SK-N-MC (cell line): ENCODE data around the gene PRM3.

ENCODE experiments used
- DNase-seq: peaks from one replicate; pipeline ENCODE4 v3.0.0-alpha.2; 2011; ENCODE audit warnings: low read depth, low spot score
- H3K27ac ChIP-seq: fragments of 200-600 bp; sonication (generic); 2 replicates; pipeline ENCODE4 v1.5.1; 2016; ENCODE audit warnings: mixed run types
- H3K36me3 ChIP-seq: fragments of 200-600 bp; sonication (generic); 2 replicates; pipeline ENCODE4 v1.6.1; 2017; ENCODE audit warnings: antibody characterized with exemption, low read length, mixed read lengths; ENCODE audit not compliant: insufficient read depth
- H3K4me3 ChIP-seq: fragments of 200-600 bp; sonication (generic); 2 replicates; pipeline ENCODE4 v1.5.1; 2016
- H3K9ac ChIP-seq: fragments of 200-600 bp; sonication (generic); 2 replicates; pipeline ENCODE4 v1.8.0; 2017; ENCODE audit warnings: mixed run types, mixed read lengths; ENCODE audit not compliant: insufficient read length
- H3K9me3 ChIP-seq: fragments of 200-600 bp; sonication (generic); 2 replicates; pipeline ENCODE4 v1.6.1; 2017; ENCODE audit warnings: low read depth, mild to moderate bottlenecking, antibody characterized with exemption, low read length, moderate library complexity, mixed read lengths
- EZH2 ChIP-seq: fragments of 200-600 bp; sonication (generic); IDR thresholded peaks from one replicate; pipeline ENCODE4 v1.6.1; 2017; ENCODE audit warnings: antibody characterized with exemption
- FOXP2 ChIP-seq: optimal IDR thresholded peaks from 2 replicates; pipeline ENCODE3; 2011; ENCODE audit warnings: mild to moderate bottlenecking, moderate library complexity; ENCODE audit not compliant: insufficient read depth; ENCODE audit errors: extremely low read length, control extremely low read depth
- POLR2AphosphoS5 ChIP-seq: IDR thresholded peaks from 2 replicates; pipeline ENCODE4 v1.6.1; 2012; ENCODE audit warnings: mild to moderate bottlenecking, low read depth, low read length, borderline replicate concordance

PRM3 gene

DNA sequence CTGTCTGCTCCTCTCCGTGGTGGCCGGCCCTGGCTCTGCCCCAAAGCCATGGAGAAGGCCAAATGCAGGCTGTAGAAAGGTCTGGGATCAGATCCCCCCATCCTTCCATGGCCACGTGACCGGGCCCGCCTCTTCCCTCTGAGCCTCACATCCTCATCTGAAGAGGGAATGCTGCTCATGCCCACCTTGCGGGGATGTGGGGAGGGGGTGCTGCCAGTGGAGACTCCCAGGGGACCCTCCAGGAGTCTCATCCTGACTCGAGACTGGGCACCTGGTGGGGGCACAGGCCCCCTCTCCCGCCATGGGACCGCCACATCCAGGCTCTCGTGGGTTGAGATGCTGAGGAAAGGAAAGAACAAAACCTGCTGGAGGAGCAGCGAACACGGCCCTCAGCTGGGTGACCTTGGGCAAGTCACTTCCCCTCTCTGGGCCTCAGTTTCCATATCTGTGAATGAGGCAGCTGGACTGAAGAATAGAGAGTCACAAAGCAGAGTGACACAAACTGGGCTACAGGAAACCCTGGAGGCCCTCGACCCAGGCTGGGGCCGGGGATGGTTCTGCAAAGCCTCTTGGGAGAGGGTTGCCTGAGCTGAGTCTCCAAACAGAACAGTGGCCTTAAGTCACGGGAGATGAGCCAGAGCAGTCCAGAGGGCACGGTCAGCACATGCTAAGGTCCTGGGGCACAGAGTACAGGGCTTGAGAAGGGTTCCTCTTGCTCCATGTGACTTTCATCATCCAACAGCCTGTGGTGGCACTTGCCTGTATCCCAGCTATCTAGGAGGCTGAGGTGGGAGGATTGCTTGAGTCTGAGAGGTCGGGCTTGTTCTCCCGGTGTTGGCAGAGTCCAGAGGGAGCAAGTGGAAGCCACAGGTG, 47.5 kb downstream of the PRM3 start:
- no peak for DNase-seq
- Histone ChIP-seq H3K4me3 (no peak overlapping the region), H3K9ac (no peak overlapping the region), H3K9me3 (no peaks in the 10 kb centered on the region), H3K36me3 (no peaks in the 10 kb centered on the region), H3K27ac (no peak overlapping the region)
- no peak for TF ChIP-seq POLR2AphosphoS5
- no peak for TF ChIP-seq EZH2
- no peak for TF ChIP-seq FOXP2

DNA sequence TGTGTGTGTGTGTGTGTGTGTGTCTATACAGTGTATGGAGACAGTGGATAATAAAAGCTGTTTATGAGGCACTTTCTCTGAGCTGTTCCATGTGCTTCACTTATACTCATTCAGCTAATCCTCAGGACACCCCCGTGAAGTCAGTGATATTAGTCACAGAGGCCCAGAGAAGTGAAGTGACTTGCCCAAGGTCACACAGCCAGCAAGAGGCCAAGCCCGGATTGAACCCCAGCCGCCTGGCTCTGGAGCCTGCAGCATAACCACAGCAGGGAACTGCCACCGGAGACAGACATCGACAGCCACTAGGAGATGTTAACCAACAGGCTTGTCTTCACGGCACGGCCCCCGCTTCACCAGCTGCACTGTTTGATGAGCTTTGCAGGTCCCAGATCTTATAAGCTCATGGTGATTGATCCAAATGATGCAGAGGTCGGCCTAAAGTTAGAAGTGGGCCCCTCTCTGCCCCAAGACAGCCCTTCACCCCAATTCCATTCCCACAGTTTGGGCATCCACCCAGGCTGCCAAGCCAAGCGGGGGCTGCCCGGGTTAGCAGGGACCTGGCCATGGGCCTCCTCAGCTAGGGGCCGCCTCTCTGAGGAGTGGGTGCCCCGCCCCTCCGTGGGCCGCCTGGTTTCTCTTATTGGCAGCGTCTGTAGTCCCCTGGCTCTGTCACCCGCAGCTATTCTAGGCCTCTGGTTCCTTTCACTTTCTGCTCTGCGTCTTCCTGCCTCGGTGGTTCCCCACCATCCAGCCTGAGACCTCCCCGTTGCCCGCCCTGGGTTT, 48.3 kb downstream of the PRM3 start:
- Histone ChIP-seq H3K36me3 (no peaks in the 10 kb centered on the region), H3K9ac (no peak overlapping the region), H3K4me3 (no peak overlapping the region), H3K27ac (no peak overlapping the region), H3K9me3 (no peaks in the 10 kb centered on the region)
- TF ChIP-seq EZH2 = no peak
- no peak for TF ChIP-seq POLR2AphosphoS5
- no peak for TF ChIP-seq FOXP2
- DNase-seq = no peak

DNA sequence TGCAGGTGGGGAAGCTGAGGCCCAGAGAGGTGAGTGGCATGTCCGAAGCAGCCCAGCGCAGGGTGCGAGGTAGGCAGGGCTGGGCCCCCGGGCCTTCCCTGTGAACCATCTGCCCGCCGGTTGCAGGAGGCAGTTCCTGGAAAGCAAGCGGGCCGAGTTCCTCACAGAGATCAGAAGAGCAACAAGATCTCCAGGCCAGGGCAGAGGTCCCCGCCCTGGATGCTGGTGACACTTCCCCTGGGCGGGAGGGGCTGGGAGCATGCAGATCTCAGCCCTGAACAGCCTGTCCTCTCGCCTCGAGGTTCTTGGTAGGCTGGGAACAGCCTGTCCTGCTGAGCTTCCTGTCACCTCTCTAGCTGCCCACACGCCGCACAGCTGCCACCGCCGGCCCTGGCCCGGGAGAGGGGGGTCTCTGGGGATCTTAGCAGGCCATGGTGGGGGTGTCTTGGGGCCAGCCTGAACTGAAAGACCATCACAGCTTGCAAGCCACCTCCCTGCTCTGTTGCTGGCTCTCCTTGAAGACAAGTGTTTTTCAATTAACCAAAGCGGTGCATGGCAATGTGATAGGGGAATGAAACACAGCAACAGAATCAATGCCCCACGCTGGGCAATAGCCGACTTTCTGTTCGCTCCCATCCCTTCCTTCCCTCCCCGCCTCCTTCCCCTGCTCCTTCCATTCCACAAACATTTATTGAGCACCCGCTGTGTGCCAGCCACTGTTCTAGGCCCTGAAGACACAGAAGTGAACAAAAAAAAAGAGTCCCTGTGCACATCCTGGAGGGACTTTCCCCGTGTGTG, 49.1 kb downstream of the PRM3 start:
- no peak overlapping the region for H3K9ac ChIP-seq
- TF ChIP-seq FOXP2 (no peak), POLR2AphosphoS5 (no peak), EZH2 (no peak)
- no peak overlapping the region for H3K4me3 ChIP-seq
- no peaks in the 10 kb centered on the region for H3K36me3 ChIP-seq
- no peak overlapping the region for H3K27ac ChIP-seq
- H3K9me3 ChIP-seq = no peaks in the 10 kb centered on the region
- no peak for DNase-seq
